HG02973 (cell line): ENCODE results near the gene CAMKMT.

Source experiments
- ATAC-seq: cut with Tn5 transposase; IDR thresholded peaks from one replicate; pipeline ENCODE4 v1.9.1; 2021; ENCODE audit warnings: moderate library complexity; ENCODE audit not compliant: unreplicated experiment

The CAMKMT gene

DNA sequence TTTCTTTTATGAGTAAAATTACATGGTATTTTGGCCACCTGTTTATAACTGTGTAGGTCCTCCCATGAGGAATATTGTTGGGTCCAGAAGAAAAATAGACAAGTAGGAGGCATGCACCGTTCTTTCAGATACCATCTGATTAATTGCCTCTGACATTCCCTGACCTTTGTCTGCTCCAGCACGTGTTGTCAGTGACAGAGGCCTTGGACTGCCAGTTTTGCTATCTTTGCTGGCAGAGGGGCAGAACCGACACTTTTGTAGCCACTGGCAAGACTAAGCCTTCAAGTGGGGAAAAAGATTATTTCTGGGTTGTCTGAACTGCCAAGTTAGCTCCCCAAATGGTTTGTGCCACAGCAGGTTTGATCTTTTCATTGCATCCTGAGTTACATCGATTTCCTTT lies 276.9 kb downstream of the CAMKMT start:
- no peak for ATAC-seq

DNA sequence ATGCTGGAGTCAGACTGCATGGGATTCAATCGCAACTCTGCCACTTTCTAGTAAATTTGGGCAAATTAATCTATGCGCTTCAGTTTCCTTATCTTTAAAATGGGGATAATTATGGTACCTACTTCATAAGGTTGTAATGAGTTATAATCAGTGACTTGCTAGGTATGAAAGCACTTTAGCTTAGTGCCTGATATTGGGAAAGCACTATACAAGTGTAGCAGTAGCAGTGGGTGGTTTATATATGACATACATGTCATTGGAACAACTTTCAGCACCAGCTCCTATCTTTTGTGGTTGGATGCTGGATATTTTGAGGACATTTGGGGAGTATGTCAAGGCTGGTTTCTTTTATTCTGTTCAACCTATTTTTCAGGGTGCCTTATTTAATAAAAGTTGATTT lies 277.7 kb downstream of the CAMKMT start:
- ATAC-seq: no peak

DNA sequence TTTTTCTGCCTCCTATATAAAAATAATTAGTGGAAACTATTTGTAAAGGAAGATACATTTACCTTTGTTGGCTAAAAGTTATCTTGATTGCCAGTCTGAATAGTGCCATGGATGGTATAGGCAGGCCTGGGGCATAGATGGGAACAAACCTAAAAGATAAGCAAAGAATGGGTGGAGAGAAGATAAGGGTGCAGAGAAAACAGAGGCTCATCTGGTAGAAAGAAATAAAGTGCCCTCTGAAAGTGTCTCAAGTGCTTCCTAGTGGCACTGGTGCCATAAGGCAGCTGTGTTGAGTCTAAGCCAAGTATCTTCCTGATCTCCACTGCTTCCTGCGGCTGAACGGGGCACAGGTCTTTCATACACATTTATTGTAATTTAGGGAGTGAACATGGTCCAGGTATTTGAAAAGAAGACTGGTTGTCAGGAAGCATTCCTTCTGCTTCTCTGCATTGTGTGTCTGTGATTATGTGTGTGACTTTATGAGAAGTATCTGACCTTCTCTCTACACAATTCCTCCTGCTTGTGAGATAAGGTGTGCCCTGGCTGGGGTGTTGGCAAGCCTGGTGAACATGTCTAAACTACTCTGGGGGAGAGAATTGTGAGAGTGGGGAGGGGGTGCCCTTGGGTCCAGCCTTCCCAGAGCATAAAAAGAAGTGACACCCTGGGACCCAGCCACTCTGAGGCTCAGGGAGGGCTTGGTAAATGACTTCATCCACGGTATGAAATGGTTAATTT lies 280.5 kb downstream of the CAMKMT start:
- ATAC-seq: no peak

DNA sequence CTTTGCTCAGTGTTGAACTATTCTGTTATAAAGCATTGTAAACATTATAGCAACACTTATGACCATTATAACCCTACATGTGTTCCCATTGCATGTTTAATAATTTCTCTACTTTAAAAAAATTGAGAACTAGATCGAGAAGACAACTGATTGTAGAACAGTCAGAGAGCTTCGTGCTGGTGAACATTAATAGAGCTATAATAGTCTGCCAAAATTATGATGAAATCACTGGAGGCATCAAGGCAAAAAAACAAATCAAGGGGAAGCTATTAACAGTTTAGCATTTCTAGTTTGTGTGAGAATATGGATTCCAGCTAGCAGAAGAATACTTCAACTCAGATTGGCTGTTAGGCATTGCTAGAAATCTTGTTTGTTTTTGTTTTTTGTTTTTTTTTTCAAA lies 284.2 kb downstream of the CAMKMT start:
- ATAC-seq: no peak

DNA sequence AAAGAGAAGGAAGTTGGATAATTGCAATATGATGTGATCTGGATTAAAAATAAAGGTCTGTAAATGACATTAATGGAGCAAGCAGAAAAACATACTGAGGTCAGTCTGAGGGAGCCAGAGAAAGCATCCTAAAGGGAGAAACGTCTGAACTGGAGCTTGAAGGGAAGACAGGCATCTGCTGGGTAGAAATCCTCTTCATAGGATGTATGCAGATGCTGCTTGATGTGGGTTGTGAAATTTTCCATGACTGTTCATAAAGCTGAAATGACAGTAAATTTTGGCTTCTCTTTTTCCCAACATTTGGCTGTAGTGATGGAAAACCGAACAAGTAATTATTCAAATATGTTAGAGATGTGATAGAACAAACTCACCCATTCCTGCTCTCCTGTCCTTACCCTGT lies 287.6 kb downstream of the CAMKMT start:
- no peak for ATAC-seq

DNA sequence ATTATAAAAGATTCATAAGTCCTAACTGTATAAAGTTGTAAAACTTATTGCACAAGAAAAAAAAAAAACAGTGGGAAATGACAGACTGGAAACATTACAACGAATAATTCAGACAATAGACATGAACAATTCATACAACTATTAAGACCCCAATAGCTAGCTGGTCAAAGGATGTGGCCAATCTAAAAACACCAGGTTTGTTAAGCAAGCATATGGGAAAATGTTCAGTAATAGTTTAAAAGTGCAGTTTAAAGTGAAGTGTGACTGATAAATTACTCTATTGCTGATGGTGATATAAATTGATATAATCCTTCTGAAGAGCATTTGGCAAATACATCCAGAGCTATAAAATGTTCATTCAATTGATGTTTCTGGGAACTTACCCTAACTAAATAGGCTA lies 289.0 kb downstream of the CAMKMT start:
- ATAC-seq: no peak

DNA sequence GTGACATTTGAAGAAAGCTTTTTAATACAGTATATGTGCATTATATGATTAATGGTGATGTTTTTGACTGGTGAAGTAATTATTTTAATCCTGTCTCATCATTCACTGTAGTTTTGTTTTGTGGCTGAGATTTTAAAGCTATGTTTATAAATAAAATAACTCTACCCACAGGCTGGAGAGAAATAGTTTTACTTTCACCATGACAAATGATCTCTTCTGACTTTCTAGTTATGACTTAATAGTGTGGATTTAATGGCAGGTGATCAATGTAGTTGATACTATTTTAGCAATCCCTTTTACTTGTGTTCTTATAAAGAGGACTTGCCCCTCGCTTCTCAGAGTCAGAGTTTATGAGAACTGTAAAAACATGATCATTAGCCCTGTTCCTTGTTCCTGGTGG lies 290.2 kb downstream of the CAMKMT start:
- no peak for ATAC-seq

DNA sequence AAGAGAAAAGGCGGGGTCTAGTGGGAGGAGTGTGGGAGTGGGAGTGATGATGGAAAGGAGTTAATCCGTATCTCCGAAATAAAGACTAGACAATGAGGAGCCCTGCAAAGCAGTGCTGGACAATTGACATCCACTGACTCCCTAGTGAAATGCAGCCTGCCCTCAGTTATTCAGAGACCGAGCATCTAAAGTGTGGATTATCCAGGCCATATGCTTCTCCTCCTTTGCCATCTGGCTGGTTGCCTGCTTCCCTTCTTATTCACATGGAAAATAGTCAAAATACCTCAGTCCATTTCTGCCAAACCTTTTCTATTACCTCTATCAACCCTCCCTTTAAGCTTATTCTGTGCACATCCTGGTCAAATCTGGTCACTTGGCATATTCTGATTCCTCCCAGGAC lies 291.0 kb downstream of the CAMKMT start:
- ATAC-seq: no peak

DNA sequence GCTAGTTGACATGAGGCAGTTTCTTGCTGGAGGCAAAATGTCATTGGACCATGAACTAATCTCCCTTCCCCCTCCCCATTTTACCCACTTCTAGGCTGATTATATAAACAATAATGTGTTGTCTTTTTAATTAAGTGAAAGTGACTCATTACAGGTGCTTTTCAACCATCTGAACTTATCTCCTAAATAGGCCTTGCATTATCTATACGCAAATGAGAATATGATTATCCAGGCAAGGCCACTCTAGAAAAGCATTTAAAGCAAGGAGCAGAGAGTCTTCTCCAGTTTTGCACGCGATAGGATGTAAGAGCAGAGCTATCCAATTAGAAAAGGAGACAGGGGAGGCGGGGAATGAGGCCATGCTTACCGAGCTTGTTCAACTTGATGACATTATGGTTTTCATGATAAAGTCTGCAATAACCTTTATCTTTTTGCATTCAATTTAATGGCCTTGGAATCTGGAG lies 293.7 kb downstream of the CAMKMT start:
- ATAC-seq: no peak

DNA sequence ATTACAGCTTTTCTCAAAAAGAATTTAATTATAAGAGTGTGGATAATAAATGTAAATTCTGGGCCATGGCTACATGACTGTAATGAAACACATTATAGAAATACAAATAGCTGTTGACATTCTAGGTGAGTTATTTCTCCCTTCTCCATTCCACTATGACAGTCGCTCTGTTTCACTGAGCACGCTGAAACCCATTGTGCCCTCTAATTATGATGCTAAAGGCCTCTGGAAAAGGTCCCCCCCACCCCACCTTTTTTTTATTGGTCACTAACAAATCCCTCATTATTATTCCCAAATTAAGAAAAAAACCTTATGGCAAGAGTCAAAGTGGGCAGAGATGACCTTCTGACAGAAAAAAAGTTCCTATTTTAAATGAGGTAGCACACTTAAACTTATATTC lies 294.7 kb downstream of the CAMKMT start:
- no peak for ATAC-seq

DNA sequence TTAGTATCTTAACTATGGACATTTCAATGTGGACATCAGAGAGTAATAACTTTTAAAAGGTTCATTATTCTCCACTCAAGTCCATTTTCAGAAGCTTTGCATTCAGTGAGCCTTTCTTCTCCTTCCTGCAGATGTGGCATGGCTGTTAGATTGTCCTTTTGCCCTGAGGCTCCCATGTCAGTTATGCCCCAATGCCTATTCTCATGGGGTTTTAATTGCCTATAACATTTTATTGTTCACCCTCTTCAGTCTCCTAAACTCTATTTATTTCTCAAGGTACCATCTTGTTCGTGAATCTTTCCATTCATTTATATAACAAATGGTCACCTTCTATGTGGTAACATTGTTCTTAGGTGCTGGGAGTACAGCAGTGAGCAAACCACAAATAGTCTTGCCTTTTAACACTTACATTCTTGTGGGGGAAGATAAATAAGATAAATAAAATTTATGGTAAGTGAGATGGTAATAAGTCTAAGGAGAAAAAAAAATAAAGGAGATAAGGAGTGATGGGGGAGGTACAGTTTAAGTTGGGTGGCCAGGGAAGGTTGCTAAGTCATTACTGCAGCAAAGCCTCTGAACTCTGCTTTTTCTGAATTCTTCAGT lies 301.8 kb downstream of the CAMKMT start:
- ATAC-seq: no peak

DNA sequence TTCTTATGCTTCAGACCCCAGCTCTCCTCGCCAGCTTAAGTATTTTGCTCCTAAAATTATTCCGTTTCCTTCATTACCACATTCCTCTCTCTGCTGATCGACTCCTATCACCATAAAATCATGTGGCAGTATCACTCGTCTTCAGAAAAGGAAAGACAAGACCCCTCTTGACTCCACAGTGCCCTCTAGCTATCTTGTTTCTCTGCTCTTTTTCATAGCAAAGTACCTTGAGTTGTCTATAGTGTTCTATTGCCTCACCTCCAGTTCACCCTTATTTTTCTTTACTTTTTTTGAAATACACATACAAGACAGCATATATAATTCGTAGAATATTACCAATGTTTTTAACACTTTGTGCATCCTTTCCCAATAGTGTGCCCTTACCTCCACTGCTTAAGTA lies 306.6 kb downstream of the CAMKMT start:
- no peak for ATAC-seq

DNA sequence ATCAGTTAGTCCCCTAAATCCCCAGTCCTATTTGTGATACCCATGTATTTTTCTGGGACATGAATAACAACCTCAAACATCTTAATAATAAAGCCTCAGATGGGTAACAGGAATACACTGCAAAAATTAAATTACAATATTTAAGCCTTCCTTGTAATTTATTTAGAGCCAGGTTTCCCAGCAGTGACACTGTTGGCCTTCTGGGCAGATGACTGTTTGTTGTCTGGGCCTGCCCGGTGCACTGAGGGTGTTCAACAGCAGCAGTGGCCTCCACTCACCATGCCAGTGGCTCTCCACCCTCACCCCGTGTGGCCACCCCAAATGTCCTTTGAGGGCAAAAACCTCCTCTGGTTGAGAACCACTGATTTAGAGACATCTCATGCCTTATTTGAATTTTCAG lies 309.5 kb downstream of the CAMKMT start:
- no peak for ATAC-seq

DNA sequence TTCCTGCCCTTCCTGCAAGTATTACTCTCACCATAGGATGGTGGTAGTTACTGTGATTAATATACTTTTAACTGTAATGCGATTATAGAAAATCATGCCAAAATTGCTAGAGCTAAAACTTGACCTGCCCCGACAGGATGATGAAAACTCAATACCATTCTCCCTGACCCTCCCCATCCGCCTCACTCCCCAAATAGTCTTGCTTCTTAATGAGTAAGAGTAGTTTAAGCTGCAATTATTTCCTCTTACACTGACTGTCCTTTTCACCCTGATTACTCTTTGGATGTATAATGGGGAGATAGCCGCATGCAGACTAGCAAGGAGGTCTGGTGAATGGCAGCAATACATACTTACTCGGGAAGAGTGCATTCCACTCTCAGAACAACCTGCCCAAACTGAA lies 310.2 kb downstream of the CAMKMT start:
- no peak for ATAC-seq

DNA sequence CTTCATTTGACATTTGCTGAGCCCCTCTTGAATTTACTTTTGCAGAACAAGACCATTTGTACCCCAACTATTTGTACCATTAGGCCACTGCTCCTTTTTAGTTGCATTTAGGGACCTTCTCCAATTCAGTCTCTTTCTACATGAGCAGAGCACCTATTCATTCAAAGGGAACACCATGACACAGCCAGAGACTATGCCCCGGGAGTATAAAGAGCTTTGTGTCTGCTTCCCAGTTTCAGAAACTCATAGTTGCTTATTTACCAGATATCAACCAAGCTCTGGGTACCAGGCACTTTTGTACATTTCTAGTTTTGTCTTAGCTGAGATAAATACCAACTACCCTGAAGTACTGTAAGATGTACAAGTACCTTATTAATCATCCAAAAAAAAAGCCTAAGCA lies 310.7 kb downstream of the CAMKMT start:
- ATAC-seq: no peak

DNA sequence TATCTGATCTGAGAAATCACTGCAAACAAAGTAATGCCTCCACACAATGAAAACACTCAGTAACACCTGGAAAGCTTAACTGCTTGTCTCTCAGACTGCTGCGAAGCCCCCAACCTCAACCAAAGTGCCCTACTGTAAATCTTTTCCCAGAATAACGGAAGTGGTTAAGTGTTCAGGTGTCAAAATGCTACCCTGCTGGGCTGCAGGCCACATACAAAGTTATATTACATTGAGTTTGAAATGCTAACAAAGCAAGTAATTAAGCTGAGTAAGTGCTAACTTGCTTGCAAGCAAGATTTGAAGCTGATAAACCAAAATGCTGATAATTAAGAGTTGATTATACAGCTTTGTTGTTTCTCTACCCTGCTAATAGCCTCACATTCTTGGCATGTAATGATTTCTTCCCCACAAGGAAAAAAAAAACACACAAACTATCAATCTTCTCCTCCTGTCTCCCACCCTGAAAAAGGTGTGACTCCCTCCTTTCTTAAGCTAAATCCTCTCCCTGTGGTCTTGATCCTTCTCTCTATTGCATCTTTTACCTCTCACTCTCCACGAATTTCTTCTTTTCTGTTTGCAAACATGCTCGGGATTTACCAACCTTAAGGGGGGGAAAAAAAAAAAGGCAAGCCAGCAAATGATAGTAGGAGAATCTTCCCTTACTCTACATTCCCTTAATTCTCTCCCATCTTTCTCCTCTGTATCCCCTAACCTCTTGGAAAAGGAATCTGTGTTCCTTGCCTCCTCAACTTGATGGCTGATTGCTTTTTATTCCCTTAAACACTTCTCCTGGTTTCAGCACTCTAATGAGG lies 312.9 kb downstream of the CAMKMT start:
- ATAC-seq: no peak

DNA sequence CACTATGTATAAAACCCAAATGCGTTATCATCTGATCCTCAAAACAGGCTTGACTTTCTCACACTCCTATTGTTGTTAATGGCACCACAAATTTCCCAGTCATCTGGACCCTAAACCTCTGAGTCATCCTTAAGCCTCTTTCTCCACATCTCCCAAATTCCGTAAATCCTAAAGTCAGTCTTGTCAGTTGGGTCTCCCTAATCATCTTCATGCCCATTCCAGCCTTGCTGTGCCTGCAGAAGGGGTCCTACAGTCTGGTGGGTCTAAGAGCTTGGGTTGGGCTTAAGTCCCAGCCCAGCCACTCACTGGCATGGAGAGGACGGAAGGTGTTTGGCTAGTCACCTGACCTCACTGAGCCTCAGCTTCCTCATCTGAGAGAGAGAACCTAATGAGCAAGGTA lies 314.6 kb downstream of the CAMKMT start:
- no peak for ATAC-seq

DNA sequence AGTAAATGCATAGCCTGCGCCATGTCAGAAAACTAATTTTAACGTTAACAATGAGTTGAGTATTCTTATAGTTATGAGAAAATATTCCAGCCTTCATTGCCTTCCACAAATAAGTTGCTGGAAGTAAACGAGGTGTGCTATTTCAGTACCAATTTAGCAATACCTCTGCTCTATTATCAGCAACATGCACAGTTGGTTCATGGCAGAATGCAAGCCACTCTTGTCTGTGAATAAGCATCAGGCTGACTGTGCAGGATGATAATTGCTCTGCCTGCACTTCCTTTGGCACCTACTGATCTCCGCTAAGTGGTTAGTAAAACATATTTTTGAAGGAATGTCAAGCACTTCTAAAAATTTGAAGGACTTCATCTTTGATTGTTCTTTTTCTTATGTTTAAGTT lies 317.8 kb downstream of the CAMKMT start:
- no peak for ATAC-seq

DNA sequence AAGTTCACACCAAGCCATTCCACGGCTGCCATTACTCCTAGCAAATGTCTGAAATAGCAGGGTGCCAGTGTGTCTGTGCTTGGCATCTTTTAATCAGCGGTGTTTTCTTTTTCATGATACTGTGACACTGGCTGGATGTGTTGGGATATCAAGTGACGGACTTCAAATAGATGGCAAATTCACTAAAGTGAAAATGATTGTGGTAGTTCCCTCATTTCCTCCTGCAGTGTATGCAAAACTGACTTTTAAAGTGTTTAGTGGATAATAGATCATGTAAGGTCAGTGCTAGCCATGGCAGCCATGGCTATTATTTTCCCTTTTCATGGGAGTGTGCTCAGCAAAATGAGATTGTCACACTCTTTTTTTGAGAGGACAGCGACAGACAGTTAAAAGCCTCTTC lies 318.2 kb downstream of the CAMKMT start:
- no peak for ATAC-seq

DNA sequence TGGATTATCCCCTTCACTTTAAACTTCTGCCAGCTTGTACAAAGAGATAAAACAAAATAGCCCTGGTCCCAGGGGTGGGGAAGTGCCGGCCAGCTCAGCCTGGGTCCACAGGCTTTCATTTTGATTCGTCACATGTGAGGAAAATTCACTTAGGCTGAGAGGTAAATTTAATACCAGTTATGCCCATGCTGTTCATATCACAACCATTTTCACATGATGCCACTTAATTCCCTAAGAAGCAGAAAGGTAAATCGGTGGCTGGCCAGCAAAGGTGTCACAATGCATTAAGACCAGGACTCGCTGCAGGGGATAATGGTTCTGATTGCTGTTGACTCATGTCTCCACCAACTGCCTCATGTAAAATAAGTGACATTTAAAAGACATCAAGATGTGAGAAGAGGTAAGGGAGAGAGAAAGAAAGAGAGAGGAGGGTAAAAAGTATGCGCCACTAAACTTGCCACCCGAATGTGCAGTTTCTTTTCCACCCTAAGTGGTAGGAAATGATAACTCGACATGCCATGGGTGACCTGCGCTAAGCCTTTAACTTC lies 318.8 kb downstream of the CAMKMT start:
- no peak for ATAC-seq

DNA sequence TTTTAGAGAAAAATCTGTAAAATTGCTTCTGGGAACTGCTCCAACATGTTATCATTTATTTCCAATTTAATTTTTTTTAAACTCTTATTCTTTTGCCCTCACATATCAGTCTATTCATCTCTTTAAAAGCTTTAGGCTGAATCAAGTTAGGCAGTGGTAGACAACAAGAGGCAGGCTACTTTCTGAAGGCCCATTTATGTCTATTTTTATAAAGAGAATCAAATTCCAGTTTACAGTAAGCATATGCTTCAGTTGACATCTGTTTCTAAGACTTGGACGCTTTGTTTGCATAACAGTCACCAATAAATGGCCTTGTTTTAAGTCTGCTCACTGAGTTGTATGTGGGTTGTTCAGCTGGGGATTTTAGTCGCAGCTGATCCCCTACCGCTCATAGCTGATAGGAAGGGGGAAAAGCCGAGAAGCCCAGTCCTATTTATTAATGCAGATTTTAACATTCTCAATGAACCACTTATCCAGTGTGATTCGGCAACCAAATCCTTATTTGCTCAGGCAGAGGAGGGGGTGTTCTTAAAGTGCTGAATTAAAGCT lies 319.3 kb downstream of the CAMKMT start:
- no peak for ATAC-seq
